Upper lobe of right lung (tissue), 1 donor: ENCODE data around the gene PLCB4. TPM values are rescaled to one million over a fixed set of nuclear protein-coding genes. Genes with fewer than 3 reads are reported as not detected.
A peak's percentile ranks its signal among the peaks of the same experiment; 100 is the strongest.

Source experiments
- ATAC-seq: fragments of 200-7000 bp; cut with Tn5 transposase; one replicate; pipeline ENCODE4 v1.9.1; 2020; ENCODE audit warnings: mild to moderate bottlenecking, moderate library complexity
- DNase-seq: peaks from one replicate; pipeline ENCODE4 v3.0.0-alpha.2; 2020
- H3K27ac ChIP-seq: fragments of 200-600 bp; one replicate; pipeline ENCODE4 v1.8.0; 2022
- H3K27me3 ChIP-seq: fragments of 200-600 bp; one replicate; pipeline ENCODE4 v1.8.0; 2022; ENCODE audit warnings: mild to moderate bottlenecking
- H3K36me3 ChIP-seq: fragments of 200-600 bp; one replicate; pipeline ENCODE4 v1.8.0; 2022
- H3K4me1 ChIP-seq: fragments of 200-600 bp; one replicate; pipeline ENCODE4 v1.8.0; 2022
- H3K4me3 ChIP-seq: fragments of 200-600 bp; one replicate; pipeline ENCODE4 v1.8.0; 2022; ENCODE audit warnings: mild to moderate bottlenecking
- H3K9me3 ChIP-seq: fragments of 200-600 bp; one replicate; pipeline ENCODE4 v1.8.0; 2022
- CTCF ChIP-seq: fragments of 200-600 bp; IDR thresholded peaks from one replicate; pipeline ENCODE4 v1.8.0; 2022; ENCODE audit warnings: antibody characterized with exemption
- intact Hi-C: fragments of 100-400 bp; cut with DNase I; formaldehyde crosslinking; loops from one replicate; pipeline ENCODE4 v1.11.0; 2022
- total RNA-seq: library from RNA; stranded (reverse); fragmentation: NEBNext Ultra II Directional; extraction: Animal tissue kit (Norgen Biotek cat#: 25700); gene quantifications from one replicate; pipeline ENCODE4 v1.2.1, GENCODE V29; 2021
- donor health status: DM: no; HTN: yes; CAD: no; lungs with severe emphysema.

The PLCB4 gene
- total RNA-seq, 1 donor from 2014 or later, result 7.9 TPM

- Histone ChIP-seq H3K27ac (no peak overlapping the region), H3K4me3 (no peak overlapping the region), H3K27me3 (no peaks in the 10 kb centered on the region), H3K36me3 (no peaks in the 10 kb centered on the region), H3K9me3 (no peaks in the 10 kb centered on the region), H3K4me1 (no peaks in the 10 kb centered on the region)
- no peak for TF ChIP-seq CTCF
- peak; percentile 29 for ATAC-seq
- intact Hi-C loops, result no loop called here
- DNase-seq, result no peak
These were observed 184.2 kb downstream of the PLCB4 start for GRCh38 chr20:9253006-9253539.

GRCh38 chr20:9255171-9255570 lies 186.3 kb downstream of the PLCB4 start:
- no peak overlapping the region for H3K4me3 ChIP-seq
- no peak for ATAC-seq
- no peaks in the 10 kb centered on the region for H3K9me3 ChIP-seq
- no peak for TF ChIP-seq CTCF
- no peaks in the 10 kb centered on the region for H3K4me1 ChIP-seq
- no peaks in the 10 kb centered on the region for H3K27me3 ChIP-seq
- H3K27ac ChIP-seq, result no peak overlapping the region
- no peaks in the 10 kb centered on the region for H3K36me3 ChIP-seq
- intact Hi-C loops, result no loop called here
- no peak for DNase-seq

- no peak for TF ChIP-seq CTCF
- H3K36me3 ChIP-seq, result no peaks in the 10 kb centered on the region
- no peaks in the 10 kb centered on the region for H3K9me3 ChIP-seq
- no peaks in the 10 kb centered on the region for H3K4me1 ChIP-seq
- no peak for DNase-seq
- no peaks in the 10 kb centered on the region for H3K27me3 ChIP-seq
- no peak overlapping the region for H3K4me3 ChIP-seq
- no peak for ATAC-seq
- no peak overlapping the region for H3K27ac ChIP-seq
- intact Hi-C loops, result no loop called here
These were observed 187.5 kb downstream of the PLCB4 start for GRCh38 chr20:9256393-9256792.

GRCh38 chr20:9258901-9259300 lies 190.0 kb downstream of the PLCB4 start:
- DNase-seq (no peak), ATAC-seq (peak; percentile 30)
- intact Hi-C loops, result no loop called here
- no peak overlapping the region for H3K27ac ChIP-seq
- H3K4me3 ChIP-seq, result no peak overlapping the region
- no peaks in the 10 kb centered on the region for H3K9me3 ChIP-seq
- no peaks in the 10 kb centered on the region for H3K4me1 ChIP-seq
- no peaks in the 10 kb centered on the region for H3K27me3 ChIP-seq
- no peaks in the 10 kb centered on the region for H3K36me3 ChIP-seq
- no peak for TF ChIP-seq CTCF

GRCh38 chr20:9260027-9260426 lies 191.1 kb downstream of the PLCB4 start:
- H3K27me3 ChIP-seq, result no peaks in the 10 kb centered on the region
- no peak for TF ChIP-seq CTCF
- no peak overlapping the region for H3K4me3 ChIP-seq
- no peaks in the 10 kb centered on the region for H3K9me3 ChIP-seq
- DNase-seq, result no peak
- H3K36me3 ChIP-seq, result no peaks in the 10 kb centered on the region
- H3K4me1 ChIP-seq, result no peaks in the 10 kb centered on the region
- intact Hi-C loops, result no loop called here
- H3K27ac ChIP-seq, result no peak overlapping the region
- ATAC-seq, result no peak

GRCh38 chr20:9261781-9262180 lies 192.9 kb downstream of the PLCB4 start:
- ATAC-seq (no peak), DNase-seq (no peak)
- no peaks in the 10 kb centered on the region for H3K36me3 ChIP-seq
- TF ChIP-seq CTCF, result no peak
- H3K9me3 ChIP-seq, result no peaks in the 10 kb centered on the region
- intact Hi-C loops, result no loop called here
- H3K27ac ChIP-seq, result no peak overlapping the region
- H3K4me3 ChIP-seq, result no peak overlapping the region
- no peaks in the 10 kb centered on the region for H3K27me3 ChIP-seq
- H3K4me1 ChIP-seq, result no peaks in the 10 kb centered on the region
